HepG2 (cell line): ENCODE measurements around the gene ATXN1L. TPM values are rescaled to one million over a fixed set of nuclear protein-coding genes. Genes with fewer than 3 reads are reported as not detected.
A peak's percentile ranks its signal among the peaks of the same experiment; 100 is the strongest.

ENCODE experiments used
- ATF7 ChIP-seq, 2 experiments: fragments of 450-650 bp in 1 of 2; sonication (generic) in 1 of 2; formaldehyde crosslinking in 1 of 2; IDR thresholded peaks; 2 replicates each; pipeline versions ENCODE4 v1.4.0 to v1.6.1; 2016 to 2020; ENCODE audit warnings: antibody characterized with exemption in 1 of 2, mild to moderate bottlenecking in 1 of 2, missing genetic modification reagents in 1 of 2
- GABPA ChIP-seq, 2 experiments: IDR thresholded peaks; 2 replicates each; pipeline ENCODE4 v1.6.1; 2011 to 2016; ENCODE audit warnings: low read depth in 2 of 2, low read length in 1 of 2, missing biosample characterization in 1 of 2, missing genetic modification characterization in 1 of 2
- HES4 ChIP-seq: sonication (generic); formaldehyde crosslinking; IDR thresholded peaks from 2 replicates; pipeline ENCODE4 v1.9.0; 2021; ENCODE audit warnings: mild to moderate bottlenecking, missing genetic modification reagents, borderline replicate concordance
- HOXA9 ChIP-seq: sonication (generic); formaldehyde crosslinking; IDR thresholded peaks from 2 replicates; pipeline ENCODE4 v1.8.1; 2022; ENCODE audit warnings: missing genetic modification reagents, mild to moderate bottlenecking, moderate library complexity, borderline replicate concordance
- KDM5B ChIP-seq: sonication (generic); formaldehyde crosslinking; IDR thresholded peaks from 2 replicates; pipeline ENCODE4 v1.4.0; 2020; ENCODE audit warnings: missing genetic modification reagents, mild to moderate bottlenecking, borderline replicate concordance
- NR2F6 ChIP-seq, 2 experiments: IDR thresholded peaks; 2 replicates each; pipeline ENCODE4 v1.6.1; 2016; ENCODE audit warnings: antibody characterized with exemption in 1 of 2, mild to moderate bottlenecking in 1 of 2
- REL ChIP-seq: sonication (generic); formaldehyde crosslinking; conservative IDR thresholded peaks from 2 replicates; pipeline ENCODE4 v1.8.0; 2022; ENCODE audit warnings: mild to moderate bottlenecking, missing genetic modification reagents, moderate library complexity
- SRY ChIP-seq: sonication (generic); formaldehyde crosslinking; IDR thresholded peaks from 2 replicates; pipeline ENCODE4 v1.8.0; 2022; ENCODE audit warnings: mild to moderate bottlenecking, missing genetic modification reagents
- TCF7L2 ChIP-seq: IDR thresholded peaks from 2 replicates; pipeline ENCODE4 v1.6.1; 2011; ENCODE audit warnings: mild to moderate bottlenecking, low read depth, low read length, moderate library complexity
- ZNF225 ChIP-seq: sonication (generic); formaldehyde crosslinking; IDR thresholded peaks from 2 replicates; pipeline ENCODE4 v1.4.0; 2020; ENCODE audit warnings: mild to moderate bottlenecking, missing genetic modification reagents
- ZNF274 ChIP-seq: sonication (generic); formaldehyde crosslinking; IDR thresholded peaks from 2 replicates; pipeline ENCODE4 v1.5.1; 2020; ENCODE audit warnings: mild to moderate bottlenecking, missing genetic modification reagents
- ZNF678 ChIP-seq: sonication (generic); formaldehyde crosslinking; IDR thresholded peaks from 2 replicates; pipeline ENCODE4 v1.4.0; 2020; ENCODE audit warnings: mild to moderate bottlenecking, missing genetic modification reagents
- polyA plus RNA-seq, 8 experiments: library from polyadenylated mRNA; depleted of rRNA in 3 of 8; stranded (reverse) in 7 of 8; unstranded in 1 of 8; fragments of >200 nt; fragmentation: Illumina TruSeq in 4 of 8; extraction: Trizol in 4 of 8; gene quantifications; 2 replicates each; pipeline versions ENCODE4 v1.2.1 to v1.2.3, GENCODE V29; 2011 to 2016; ENCODE audit warnings: low read depth in 4 of 8, missing spikeins in 1 of 8, mixed read lengths in 1 of 8; ENCODE audit not compliant: insufficient read depth in 1 of 8
- total RNA-seq, 5 experiments: library from RNA; depleted of rRNA; stranded (reverse); fragments of >200 nt; fragmentation: Illumina TruSeq; extraction: Trizol; gene quantifications; 2 replicates each; pipeline ENCODE4 v1.2.3, GENCODE V29; 2016; ENCODE audit warnings: low read depth in 1 of 5
- TF ChIP-seq, protein P1 (sequence below): sonication (generic); formaldehyde crosslinking; IDR thresholded peaks from 2 replicates; pipeline ENCODE4 v1.5.0; 2020; ENCODE audit warnings: missing genetic modification reagents, mild to moderate bottlenecking, borderline replicate concordance
- TF ChIP-seq, protein P2 (sequence below): sonication (generic); formaldehyde crosslinking; IDR thresholded peaks from 2 replicates; pipeline ENCODE4 v1.5.0; 2020; ENCODE audit warnings: mild to moderate bottlenecking, missing genetic modification reagents
- TF ChIP-seq, protein P3 (sequence below): sonication (generic); formaldehyde crosslinking; IDR thresholded peaks from 2 replicates; pipeline ENCODE4 v1.5.0; 2020; ENCODE audit warnings: missing genetic modification reagents, mild to moderate bottlenecking, borderline replicate concordance
- TF ChIP-seq, protein P4 (sequence below): sonication (generic); formaldehyde crosslinking; IDR thresholded peaks from 2 replicates; pipeline ENCODE4 v1.4.0; 2020; ENCODE audit warnings: mild to moderate bottlenecking, low read depth, missing genetic modification reagents
- TF ChIP-seq, protein P5 (sequence below): sonication (generic); formaldehyde crosslinking; IDR thresholded peaks from 2 replicates; pipeline ENCODE4 v1.5.0; 2020; ENCODE audit warnings: mild to moderate bottlenecking, missing genetic modification reagents, borderline replicate concordance

Gene ATXN1L
- total and polyA plus RNA-seq, 2 of the 13 experiments (the other 11 are each of a cell fraction or from before 2014, with no cell fraction given) = 20.0 to 22.4 TPM

DNA sequence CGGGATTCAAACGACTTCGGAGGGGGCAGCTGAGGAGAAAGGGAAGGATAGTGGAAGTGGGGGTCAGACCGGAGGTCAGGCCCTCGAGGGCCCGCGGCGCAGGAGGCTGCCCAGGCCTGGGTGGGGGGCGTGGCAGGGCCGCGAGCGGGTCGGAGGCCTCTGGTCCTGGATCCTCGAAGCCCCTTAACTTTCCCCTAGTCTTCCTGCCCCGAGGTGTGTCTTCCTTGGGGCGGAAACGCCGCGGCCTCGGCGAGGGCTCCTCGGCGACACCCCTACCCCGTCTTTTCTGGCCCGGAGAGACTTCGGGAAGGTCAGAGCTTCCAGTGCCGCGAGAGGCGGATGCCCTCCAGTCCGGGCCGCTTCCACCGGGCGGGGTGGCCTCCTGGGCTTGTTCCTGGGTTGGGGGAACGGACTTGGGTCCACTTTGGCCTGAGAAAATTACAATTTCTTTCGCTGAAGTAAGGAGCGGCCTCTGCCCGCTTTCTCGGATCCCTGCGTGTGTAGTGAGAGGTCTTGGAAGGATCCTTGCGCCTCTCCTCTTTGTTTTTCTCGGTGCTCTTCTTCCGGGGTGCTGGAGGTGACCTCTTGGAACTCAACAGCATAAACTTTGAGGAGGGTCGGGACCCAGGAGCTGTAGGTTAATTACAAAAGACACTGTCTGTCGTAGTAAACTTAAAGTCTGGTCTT is 50.0 kb downstream of the ATXN1L start (continued):
- TF ChIP-seq, protein P1, sequence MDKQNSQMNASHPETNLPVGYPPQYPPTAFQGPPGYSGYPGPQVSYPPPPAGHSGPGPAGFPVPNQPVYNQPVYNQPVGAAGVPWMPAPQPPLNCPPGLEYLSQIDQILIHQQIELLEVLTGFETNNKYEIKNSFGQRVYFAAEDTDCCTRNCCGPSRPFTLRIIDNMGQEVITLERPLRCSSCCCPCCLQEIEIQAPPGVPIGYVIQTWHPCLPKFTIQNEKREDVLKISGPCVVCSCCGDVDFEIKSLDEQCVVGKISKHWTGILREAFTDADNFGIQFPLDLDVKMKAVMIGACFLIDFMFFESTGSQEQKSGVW (CRISPR knock-in tag) = no peak; the same call in 1 of the 2 replicates
- TF ChIP-seq SRY (CRISPR knock-in tag) (no peak), ZNF678 (CRISPR knock-in tag) (0 out of 2 replicates have a peak, but pooled peaks have one; percentile 14), GABPA (IDR thresholded peaks at IDR 0.05; ENCODE audit: low read depth, low read length) (no peak), GABPA (CRISPR knock-in tag; IDR thresholded peaks at IDR 0.05; ENCODE audit: low read depth) (no peak), HOXA9 (no peak), ZNF225 (CRISPR knock-in tag) (0 out of 2 replicates have a peak, but pooled peaks have one; percentile 20), ATF7 (IDR thresholded peaks at IDR 0.05) (no peak), ATF7 (CRISPR knock-in tag; IDR thresholded peaks at IDR 0.05) (0 out of 2 replicates have a peak, but pooled peaks have one; percentile 6), TCF7L2 (no peak), ZNF274 (CRISPR knock-in tag) (no peak), NR2F6 (IDR thresholded peaks at IDR 0.05) (no peak), NR2F6 (CRISPR knock-in tag; IDR thresholded peaks at IDR 0.05) (no peak), KDM5B (CRISPR knock-in tag) (no peak), REL (CRISPR knock-in tag) (0 out of 2 replicates have a peak, but pooled peaks have one; percentile 19), HES4 (CRISPR knock-in tag) (peak; percentile 3; the same call in 1 of the 2 replicates)
- TF ChIP-seq, protein P2, sequence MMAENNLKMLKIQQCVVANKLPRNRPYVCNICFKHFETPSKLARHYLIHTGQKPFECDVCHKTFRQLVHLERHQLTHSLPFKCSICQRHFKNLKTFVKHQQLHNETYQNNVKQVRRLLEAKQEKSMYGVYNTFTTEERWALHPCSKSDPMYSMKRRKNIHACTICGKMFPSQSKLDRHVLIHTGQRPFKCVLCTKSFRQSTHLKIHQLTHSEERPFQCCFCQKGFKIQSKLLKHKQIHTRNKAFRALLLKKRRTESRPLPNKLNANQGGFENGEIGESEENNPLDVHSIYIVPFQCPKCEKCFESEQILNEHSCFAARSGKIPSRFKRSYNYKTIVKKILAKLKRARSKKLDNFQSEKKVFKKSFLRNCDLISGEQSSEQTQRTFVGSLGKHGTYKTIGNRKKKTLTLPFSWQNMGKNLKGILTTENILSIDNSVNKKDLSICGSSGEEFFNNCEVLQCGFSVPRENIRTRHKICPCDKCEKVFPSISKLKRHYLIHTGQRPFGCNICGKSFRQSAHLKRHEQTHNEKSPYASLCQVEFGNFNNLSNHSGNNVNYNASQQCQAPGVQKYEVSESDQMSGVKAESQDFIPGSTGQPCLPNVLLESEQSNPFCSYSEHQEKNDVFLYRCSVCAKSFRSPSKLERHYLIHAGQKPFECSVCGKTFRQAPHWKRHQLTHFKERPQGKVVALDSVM = peak; percentile 5; the same call in 1 of the 2 replicates
- TF ChIP-seq, protein P3, sequence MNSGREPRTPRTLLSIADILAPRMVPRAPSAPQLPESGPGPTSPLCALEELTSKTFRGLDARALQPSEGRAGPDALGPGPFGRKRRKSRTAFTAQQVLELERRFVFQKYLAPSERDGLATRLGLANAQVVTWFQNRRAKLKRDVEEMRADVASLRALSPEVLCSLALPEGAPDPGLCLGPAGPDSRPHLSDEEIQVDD (CRISPR knock-in tag) = no peak
- TF ChIP-seq, protein P4, sequence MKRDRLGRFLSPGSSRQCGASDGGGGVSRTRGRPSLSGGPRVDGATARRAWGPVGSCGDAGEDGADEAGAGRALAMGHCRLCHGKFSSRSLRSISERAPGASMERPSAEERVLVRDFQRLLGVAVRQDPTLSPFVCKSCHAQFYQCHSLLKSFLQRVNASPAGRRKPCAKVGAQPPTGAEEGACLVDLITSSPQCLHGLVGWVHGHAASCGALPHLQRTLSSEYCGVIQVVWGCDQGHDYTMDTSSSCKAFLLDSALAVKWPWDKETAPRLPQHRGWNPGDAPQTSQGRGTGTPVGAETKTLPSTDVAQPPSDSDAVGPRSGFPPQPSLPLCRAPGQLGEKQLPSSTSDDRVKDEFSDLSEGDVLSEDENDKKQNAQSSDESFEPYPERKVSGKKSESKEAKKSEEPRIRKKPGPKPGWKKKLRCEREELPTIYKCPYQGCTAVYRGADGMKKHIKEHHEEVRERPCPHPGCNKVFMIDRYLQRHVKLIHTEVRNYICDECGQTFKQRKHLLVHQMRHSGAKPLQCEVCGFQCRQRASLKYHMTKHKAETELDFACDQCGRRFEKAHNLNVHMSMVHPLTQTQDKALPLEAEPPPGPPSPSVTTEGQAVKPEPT (CRISPR knock-in tag) = 0 out of 2 replicates have a peak, but pooled peaks have one; percentile 34
- TF ChIP-seq, protein P5, sequence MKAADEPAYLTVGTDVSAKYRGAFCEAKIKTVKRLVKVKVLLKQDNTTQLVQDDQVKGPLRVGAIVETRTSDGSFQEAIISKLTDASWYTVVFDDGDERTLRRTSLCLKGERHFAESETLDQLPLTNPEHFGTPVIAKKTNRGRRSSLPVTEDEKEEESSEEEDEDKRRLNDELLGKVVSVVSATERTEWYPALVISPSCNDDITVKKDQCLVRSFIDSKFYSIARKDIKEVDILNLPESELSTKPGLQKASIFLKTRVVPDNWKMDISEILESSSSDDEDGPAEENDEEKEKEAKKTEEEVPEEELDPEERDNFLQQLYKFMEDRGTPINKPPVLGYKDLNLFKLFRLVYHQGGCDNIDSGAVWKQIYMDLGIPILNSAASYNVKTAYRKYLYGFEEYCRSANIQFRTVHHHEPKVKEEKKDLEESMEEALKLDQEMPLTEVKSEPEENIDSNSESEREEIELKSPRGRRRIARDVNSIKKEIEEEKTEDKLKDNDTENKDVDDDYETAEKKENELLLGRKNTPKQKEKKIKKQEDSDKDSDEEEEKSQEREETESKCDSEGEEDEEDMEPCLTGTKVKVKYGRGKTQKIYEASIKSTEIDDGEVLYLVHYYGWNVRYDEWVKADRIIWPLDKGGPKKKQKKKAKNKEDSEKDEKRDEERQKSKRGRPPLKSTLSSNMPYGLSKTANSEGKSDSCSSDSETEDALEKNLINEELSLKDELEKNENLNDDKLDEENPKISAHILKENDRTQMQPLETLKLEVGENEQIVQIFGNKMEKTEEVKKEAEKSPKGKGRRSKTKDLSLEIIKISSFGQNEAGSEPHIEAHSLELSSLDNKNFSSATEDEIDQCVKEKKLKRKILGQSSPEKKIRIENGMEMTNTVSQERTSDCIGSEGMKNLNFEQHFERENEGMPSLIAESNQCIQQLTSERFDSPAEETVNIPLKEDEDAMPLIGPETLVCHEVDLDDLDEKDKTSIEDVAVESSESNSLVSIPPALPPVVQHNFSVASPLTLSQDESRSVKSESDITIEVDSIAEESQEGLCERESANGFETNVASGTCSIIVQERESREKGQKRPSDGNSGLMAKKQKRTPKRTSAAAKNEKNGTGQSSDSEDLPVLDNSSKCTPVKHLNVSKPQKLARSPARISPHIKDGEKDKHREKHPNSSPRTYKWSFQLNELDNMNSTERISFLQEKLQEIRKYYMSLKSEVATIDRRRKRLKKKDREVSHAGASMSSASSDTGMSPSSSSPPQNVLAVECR (CRISPR knock-in tag) = peak; percentile 45; the same call in 1 of the 2 replicates
